MCF 10A (cell line): Measurements from ENCODE around the gene SECISBP2. TPM values are rescaled to one million over a fixed set of nuclear protein-coding genes. Genes with fewer than 3 reads are reported as not detected.
A peak's percentile ranks its signal among the peaks of the same experiment; 100 is the strongest.

Experiments
- BruUV-seq: library from RNA; stranded (reverse); fragments of 400-500 nt; replicated peaks from 2 replicates; lab custom pipeline; 2021; lab: Mats Ljungman, UMichigan
- CTCF ChIA-PET: fragments of 300-600 bp; sonication (Branson Sonifier 250); formaldehyde crosslinking; extraction: SDS; loops from one replicate; lab custom pipeline; 2021; ENCODE audit warnings: antibody characterized with exemption, inconsistent platforms; lab: Yijun Ruan, JAX
- POLR2A ChIA-PET: fragments of 300-600, 350-650 bp; sonication (Branson Sonifier 250); formaldehyde crosslinking; extraction: SDS; loops from one replicate; lab custom pipeline; 2020; ENCODE audit warnings: antibody characterized with exemption, inconsistent platforms; lab: Yijun Ruan, JAX
- DNase-seq: peaks from one replicate; pipeline ENCODE4 v3.0.0-alpha.2; 2018; ENCODE audit not compliant: unreplicated experiment
- H3K27ac Mint-ChIP-seq: one replicate; pipeline ENCODE4 v1.8.0; 2022; ENCODE audit warnings: mild to moderate bottlenecking, low read depth, mixed read lengths; ENCODE audit not compliant: unreplicated experiment
- H3K27me3 Mint-ChIP-seq: one replicate; pipeline ENCODE4 v1.8.0; 2022; ENCODE audit warnings: mixed read lengths; ENCODE audit not compliant: insufficient read depth, unreplicated experiment
- H3K36me3 Mint-ChIP-seq: one replicate; pipeline ENCODE4 v1.8.0; 2022; ENCODE audit warnings: mild to moderate bottlenecking, moderate library complexity, mixed read lengths; ENCODE audit not compliant: insufficient read depth, unreplicated experiment
- H3K4me1 Mint-ChIP-seq: one replicate; pipeline ENCODE4 v1.8.0; 2022; ENCODE audit warnings: mixed read lengths; ENCODE audit not compliant: insufficient read depth, unreplicated experiment
- H3K4me3 Mint-ChIP-seq: one replicate; pipeline ENCODE4 v1.8.0; 2022; ENCODE audit warnings: mild to moderate bottlenecking, moderate library complexity, mixed read lengths; ENCODE audit not compliant: unreplicated experiment
- H3K9me3 Mint-ChIP-seq: one replicate; pipeline ENCODE4 v1.8.0; 2022; ENCODE audit warnings: mixed read lengths; ENCODE audit not compliant: unreplicated experiment
- intact Hi-C: fragments of 100-400 bp; cut with micrococcal nuclease; formaldehyde crosslinking; loops from 2 replicates; pipeline ENCODE4 v1.14.1; 2022
- total RNA-seq: library from RNA; stranded (reverse); gene quantifications from 2 replicates; pipeline ENCODE4 v1.2.3, GENCODE V29; 2022
- TF ChIP-seq, protein P1 (sequence below): fragments of 200-600 bp; IDR thresholded peaks from one replicate; pipeline ENCODE4 v1.8.0; 2022; ENCODE audit warnings: antibody characterized with exemption, mild to moderate bottlenecking; ENCODE audit not compliant: unreplicated experiment

Gene SECISBP2
- total RNA-seq, 1 experiment from 2014 or later = 38.9 TPM

GRCh38 chr9:89313842-89314241 lies 4.5 kb upstream of the SECISBP2 start:
- no peaks in the 10 kb centered on the region for H3K27me3 Mint-ChIP-seq
- H3K4me3 Mint-ChIP-seq = peak overlapping the region; percentile 91
- ChIA-PET POLR2A (interaction anchor here (1.1 kb wide), 1 partner anchor 10 kb away, joined by 3 read pairs; no protein-coding TSS in a partner anchor), CTCF (interaction anchor here (1.9 kb wide), 1 partner anchor 235 kb away, joined by 10 read pairs; no protein-coding TSS in a partner anchor)
- peaks cover 20% of the 10 kb centered on the region for H3K4me1 Mint-ChIP-seq
- H3K27ac Mint-ChIP-seq = peak overlapping the region; percentile 100
- peaks cover 24% of the 10 kb centered on the region for H3K36me3 Mint-ChIP-seq
- H3K9me3 Mint-ChIP-seq = no peaks in the 10 kb centered on the region
- TF ChIP-seq, protein P1, sequence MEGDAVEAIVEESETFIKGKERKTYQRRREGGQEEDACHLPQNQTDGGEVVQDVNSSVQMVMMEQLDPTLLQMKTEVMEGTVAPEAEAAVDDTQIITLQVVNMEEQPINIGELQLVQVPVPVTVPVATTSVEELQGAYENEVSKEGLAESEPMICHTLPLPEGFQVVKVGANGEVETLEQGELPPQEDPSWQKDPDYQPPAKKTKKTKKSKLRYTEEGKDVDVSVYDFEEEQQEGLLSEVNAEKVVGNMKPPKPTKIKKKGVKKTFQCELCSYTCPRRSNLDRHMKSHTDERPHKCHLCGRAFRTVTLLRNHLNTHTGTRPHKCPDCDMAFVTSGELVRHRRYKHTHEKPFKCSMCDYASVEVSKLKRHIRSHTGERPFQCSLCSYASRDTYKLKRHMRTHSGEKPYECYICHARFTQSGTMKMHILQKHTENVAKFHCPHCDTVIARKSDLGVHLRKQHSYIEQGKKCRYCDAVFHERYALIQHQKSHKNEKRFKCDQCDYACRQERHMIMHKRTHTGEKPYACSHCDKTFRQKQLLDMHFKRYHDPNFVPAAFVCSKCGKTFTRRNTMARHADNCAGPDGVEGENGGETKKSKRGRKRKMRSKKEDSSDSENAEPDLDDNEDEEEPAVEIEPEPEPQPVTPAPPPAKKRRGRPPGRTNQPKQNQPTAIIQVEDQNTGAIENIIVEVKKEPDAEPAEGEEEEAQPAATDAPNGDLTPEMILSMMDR = no peak
- DNase-seq = peak; percentile 22
- intact Hi-C loops = no loop called here
- BruUV-seq = no TSS peak

DNA sequence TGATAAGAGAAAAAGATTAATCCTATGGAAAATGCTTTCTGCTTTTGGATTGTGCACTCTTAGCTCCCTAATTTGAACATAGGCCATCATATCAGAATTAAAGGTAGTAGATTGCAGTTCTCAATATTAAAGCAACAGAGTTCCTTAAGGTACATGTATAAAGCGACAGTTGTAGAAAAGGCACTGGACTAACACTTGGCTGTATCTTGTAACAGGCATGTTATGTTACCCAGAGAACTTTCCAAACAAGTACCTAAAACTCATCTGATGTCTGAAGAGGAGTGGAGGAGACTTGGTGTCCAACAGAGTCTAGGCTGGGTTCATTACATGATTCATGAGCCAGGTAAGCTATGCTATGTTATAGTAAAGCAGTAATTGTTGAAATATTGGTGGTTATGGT lies 3.3 kb upstream of the SECISBP2 start:
- H3K27me3 Mint-ChIP-seq = no peaks in the 10 kb centered on the region
- no peaks in the 10 kb centered on the region for H3K9me3 Mint-ChIP-seq
- H3K36me3 Mint-ChIP-seq = peaks cover 24% of the 10 kb centered on the region
- CTCF ChIA-PET = interaction anchor here (1.9 kb wide), 1 partner anchor 234 kb away, joined by 10 read pairs; no protein-coding TSS in a partner anchor
- peak overlapping the region; percentile 100 for H3K27ac Mint-ChIP-seq
- TF ChIP-seq, protein P1 = no peak
- peaks cover 20% of the 10 kb centered on the region for H3K4me1 Mint-ChIP-seq
- no TSS peak for BruUV-seq
- H3K4me3 Mint-ChIP-seq = peak overlapping the region; percentile 91
- POLR2A ChIA-PET = interaction anchor here (1.0 to 1.6 kb wide), 2 partner anchors 9 to 234 kb away, joined by 3 to 5 read pairs; no protein-coding TSS in a partner anchor
- DNase-seq = no peak
- intact Hi-C loops = no loop called here

DNA sequence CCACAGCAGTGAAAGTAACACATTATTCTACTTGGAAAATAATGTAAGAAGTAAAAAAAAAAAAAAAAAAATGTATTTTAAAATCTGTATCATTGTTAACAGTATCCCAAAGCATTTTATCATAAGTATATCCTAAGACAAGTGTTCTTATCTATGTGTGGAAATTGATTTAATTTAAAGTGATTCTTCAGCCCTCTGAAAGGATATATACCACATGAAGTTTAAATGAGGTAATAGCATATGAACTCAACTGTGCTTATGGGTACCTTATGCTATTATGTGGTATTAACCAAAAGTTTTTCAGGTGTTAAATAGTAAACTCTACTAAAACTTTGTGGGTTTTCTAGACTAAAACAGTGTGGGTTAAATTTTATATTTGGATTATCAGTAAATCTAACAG lies 2.8 kb upstream of the SECISBP2 start:
- ChIA-PET POLR2A (interaction anchor here (1.0 to 1.6 kb wide), 2 partner anchors 8 to 233 kb away, joined by 3 to 5 read pairs; no protein-coding TSS in a partner anchor), CTCF (interaction anchor here (1.9 kb wide), 1 partner anchor 233 kb away, joined by 10 read pairs; no protein-coding TSS in a partner anchor)
- BruUV-seq = no TSS peak
- H3K27me3 Mint-ChIP-seq = no peaks in the 10 kb centered on the region
- H3K4me3 Mint-ChIP-seq = peak overlapping the region; percentile 91
- intact Hi-C loops = no loop called here
- no peaks in the 10 kb centered on the region for H3K9me3 Mint-ChIP-seq
- H3K36me3 Mint-ChIP-seq = peaks cover 24% of the 10 kb centered on the region
- peak overlapping the region; percentile 100 for H3K27ac Mint-ChIP-seq
- TF ChIP-seq, protein P1 = no peak
- DNase-seq = no peak
- peaks cover 20% of the 10 kb centered on the region for H3K4me1 Mint-ChIP-seq

- no peaks in the 10 kb centered on the region for H3K9me3 Mint-ChIP-seq
- H3K27ac Mint-ChIP-seq = peak overlapping the region; percentile 97
- TF ChIP-seq, protein P1 = no peak
- H3K4me1 Mint-ChIP-seq = peaks cover 25% of the 10 kb centered on the region
- H3K27me3 Mint-ChIP-seq = no peaks in the 10 kb centered on the region
- DNase-seq = peak; percentile 6
- intact Hi-C loops = no loop called here
- H3K4me3 Mint-ChIP-seq = peak overlapping the region; percentile 88
- no TSS peak for BruUV-seq
- ChIA-PET CTCF (interaction anchor here (0.6 to 1.0 kb wide), 2 partner anchors 306 to 783 kb away, joined by 3 read pairs; no protein-coding TSS in a partner anchor), POLR2A (no interaction called here)
- H3K36me3 Mint-ChIP-seq = peaks cover 31% of the 10 kb centered on the region
Observed at GRCh38 chr9:89317282-89317681, 1.0 kb upstream of the SECISBP2 start.
